Coronary artery (tissue), 2 donors: ENCODE results near the gene HERC5.

Experiments
- DNase-seq: peaks from one replicate; pipeline ENCODE4 v3.0.0-alpha.2; 2017; ENCODE audit warnings: low spot score
- H3K27ac ChIP-seq, 2 donors: fragments of 200-600 bp; sonication (generic); one replicate each; pipeline ENCODE4 v1.5.1; 2016 to 2019
- H3K4me3 ChIP-seq: fragments of 200-600 bp; sonication (generic); 2 replicates; pipeline ENCODE4 v1.5.1; 2016; ENCODE audit warnings: mild to moderate bottlenecking, moderate library complexity
- TF ChIP-seq, protein P1 (sequence below): fragments of 200-600 bp; sonication (generic); IDR thresholded peaks from one replicate; pipeline ENCODE4 v1.5.1; 2019; ENCODE audit warnings: antibody characterized with exemption

The HERC5 gene

DNA sequence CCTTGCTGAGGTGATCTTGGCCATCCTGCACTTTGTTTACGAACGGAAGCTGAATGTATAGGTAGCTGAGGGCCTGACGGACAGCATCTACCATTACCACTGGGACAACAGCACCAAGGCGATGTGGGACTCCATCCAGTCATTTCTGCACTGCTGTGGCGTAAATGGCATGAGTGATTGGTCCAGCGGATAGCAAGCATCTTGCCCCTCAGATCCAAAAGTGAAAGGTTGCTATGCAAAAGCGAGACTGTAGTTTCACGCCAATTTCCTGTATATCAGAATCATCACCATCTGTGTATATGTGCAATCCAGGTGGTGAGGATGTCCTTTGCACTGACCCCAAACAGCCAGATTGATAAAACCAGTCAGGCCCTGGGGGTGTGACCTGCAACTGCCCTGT, 70.9 kb downstream of the HERC5 start:
- no peak overlapping the region for H3K4me3 ChIP-seq
- DNase-seq, result no peak
- TF ChIP-seq, protein P1, sequence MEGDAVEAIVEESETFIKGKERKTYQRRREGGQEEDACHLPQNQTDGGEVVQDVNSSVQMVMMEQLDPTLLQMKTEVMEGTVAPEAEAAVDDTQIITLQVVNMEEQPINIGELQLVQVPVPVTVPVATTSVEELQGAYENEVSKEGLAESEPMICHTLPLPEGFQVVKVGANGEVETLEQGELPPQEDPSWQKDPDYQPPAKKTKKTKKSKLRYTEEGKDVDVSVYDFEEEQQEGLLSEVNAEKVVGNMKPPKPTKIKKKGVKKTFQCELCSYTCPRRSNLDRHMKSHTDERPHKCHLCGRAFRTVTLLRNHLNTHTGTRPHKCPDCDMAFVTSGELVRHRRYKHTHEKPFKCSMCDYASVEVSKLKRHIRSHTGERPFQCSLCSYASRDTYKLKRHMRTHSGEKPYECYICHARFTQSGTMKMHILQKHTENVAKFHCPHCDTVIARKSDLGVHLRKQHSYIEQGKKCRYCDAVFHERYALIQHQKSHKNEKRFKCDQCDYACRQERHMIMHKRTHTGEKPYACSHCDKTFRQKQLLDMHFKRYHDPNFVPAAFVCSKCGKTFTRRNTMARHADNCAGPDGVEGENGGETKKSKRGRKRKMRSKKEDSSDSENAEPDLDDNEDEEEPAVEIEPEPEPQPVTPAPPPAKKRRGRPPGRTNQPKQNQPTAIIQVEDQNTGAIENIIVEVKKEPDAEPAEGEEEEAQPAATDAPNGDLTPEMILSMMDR, result no peak
- no peak overlapping the region for H3K27ac ChIP-seq

DNA sequence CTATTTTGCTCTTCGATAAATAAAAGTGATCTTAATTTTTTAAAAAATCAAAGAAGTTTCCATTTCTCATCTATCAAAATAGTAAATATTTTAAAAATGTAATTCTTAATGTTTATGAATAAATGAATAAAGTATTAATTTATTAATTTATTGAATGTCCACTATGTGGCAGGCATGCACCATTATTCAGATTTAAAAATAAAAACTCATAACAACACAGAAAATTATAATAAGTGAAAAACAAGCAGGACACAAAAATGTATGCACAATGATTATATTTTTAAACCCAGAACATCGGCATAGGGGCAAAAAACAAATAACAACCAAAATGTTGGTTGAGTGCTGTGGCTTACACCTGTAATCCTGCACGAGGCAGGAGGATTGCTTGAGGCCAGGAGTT, 71.9 kb downstream of the HERC5 start:
- TF ChIP-seq, protein P1, result no peak
- no peak overlapping the region for H3K4me3 ChIP-seq
- H3K27ac ChIP-seq, result no peak overlapping the region
- no peak for DNase-seq

DNA sequence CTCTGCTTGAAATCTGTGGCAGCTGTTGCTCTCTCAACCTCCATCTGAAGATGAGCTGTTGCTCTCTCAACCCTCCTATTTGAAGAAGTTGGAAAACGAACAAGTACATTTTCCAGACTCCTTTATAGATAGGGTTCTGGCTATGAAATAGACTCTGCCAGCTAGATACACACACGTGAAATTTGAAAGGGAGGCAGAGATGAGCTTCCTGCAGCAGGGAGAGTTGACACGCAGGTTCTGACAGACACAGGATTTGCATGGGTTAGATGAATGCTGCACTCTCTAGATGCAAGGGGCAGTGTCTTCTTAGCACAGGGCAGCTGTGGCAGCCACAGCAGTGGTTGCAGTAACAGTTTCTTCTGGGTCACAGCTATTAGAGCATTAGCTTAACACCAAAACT, 74.6 kb downstream of the HERC5 start:
- Histone ChIP-seq H3K27ac (no peak overlapping the region), H3K4me3 (no peak overlapping the region)
- TF ChIP-seq, protein P1, result no peak
- DNase-seq, result no peak

DNA sequence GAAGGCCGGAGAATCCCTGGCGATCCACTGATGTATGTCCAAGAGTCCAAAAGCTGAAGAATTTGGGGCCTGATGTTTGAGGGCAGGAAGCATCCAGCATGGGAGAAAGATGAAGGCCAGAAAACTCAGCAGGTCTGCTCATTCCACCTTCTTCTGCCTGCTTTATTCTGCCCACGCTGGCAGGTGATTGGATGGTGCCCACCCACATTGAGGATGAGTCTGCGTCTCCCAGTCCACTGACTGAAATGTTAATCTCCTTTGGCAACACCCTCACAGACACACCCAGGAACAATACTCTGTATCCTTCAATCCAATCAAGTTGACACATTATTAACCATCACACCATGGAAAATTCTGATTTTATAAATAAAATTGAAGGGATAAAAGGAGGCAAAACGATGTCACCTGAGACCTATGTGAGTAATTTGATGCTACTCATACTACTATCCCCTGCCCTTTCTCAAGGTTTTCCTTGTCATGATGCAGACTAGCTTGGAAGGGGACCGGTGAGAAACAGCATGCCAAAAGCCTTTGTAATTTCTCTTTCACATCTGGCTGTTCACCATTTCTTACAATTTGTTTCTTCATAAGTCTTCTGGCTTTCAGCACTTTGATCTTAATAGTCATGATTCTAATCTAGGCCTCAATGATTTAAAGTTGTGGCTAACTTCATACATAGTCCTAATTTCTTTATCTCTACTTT, 76.3 kb downstream of the HERC5 start:
- no peak overlapping the region for H3K4me3 ChIP-seq
- no peak overlapping the region for H3K27ac ChIP-seq
- TF ChIP-seq, protein P1, result no peak
- no peak for DNase-seq

DNA sequence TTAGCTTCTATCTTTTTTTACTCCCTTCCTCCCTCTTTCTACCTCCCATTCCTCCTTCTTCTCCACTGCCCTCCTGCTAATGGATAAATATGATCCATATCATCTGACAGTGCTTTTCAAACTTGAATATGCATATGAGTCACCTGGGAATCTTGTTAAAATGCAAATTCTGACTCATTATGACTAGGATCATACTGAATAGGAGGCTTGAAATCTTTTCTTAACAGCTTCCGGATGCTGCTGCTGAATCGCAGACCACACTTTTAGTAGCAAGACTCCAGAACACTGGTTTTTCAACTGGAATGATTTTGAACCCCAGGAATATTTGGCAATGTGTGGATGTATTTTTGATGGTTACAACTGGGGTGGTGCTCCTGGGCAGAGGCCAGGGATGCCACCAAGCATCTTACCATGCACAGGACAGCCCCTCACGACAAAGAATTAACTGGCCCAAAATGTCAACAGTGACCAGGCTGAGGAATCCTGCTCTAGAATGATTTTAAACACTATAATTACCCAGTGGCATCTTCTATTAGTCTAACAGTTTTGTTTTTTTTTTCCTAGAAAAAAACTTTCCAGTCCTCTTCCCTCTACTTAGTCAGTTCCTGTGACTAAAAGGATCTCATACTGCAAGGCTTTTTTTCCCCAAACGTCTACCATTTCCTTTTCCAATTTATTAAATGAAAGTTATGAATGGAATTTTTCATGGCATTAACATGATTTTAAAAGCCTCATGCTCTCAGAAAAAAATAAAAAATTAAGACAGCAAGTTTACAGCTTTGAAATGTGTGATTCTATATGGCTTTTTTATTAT, 77.2 kb downstream of the HERC5 start:
- no peak for DNase-seq
- TF ChIP-seq, protein P1, result no peak
- Histone ChIP-seq H3K4me3 (no peak overlapping the region), H3K27ac (no peak overlapping the region)

DNA sequence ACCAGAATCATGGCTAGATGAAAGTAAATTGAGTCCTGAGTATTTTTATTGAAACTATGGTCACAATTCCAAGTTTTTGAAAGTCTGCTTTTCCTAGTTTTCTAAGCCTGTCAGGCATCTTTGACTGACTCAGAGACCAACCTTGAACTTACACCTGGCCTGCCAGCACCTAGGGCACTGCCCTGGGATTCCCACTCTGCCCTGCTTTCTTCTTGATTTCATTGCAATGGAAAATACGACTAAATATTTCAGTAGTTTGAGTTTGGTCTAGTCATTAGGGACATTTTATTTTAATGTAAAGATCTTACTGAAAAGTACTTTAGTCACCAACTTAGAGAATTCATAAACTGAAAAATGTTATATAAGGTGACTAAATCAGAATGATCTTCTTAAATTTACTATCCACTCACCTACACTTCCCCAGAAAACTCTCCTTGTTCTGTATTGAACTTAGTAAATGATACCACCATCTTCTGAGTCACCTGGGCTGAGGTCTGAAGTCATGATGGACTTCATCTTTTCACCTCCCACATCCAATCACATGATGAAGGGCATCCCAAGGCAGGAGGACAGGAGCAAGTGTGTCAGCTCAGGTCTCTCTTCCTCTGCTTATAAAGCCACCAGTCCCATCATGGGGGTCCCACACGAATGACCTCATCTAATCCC, 78.3 kb downstream of the HERC5 start:
- no peak for DNase-seq
- Histone ChIP-seq H3K4me3 (no peak overlapping the region), H3K27ac (no peak overlapping the region)
- TF ChIP-seq, protein P1, result no peak
